Endothelial cell of umbilical vein (primary cell): ENCODE measurements around the gene ANKDD1A. TPM values are rescaled to one million over a fixed set of nuclear protein-coding genes. Genes with fewer than 3 reads are reported as not detected.

ENCODE experiments used
- BruUV-seq: library from RNA; stranded (reverse); fragments of 400-500 nt; replicated peaks from 2 replicates; lab custom pipeline; 2021; lab: Mats Ljungman, UMichigan
- CTCF ChIA-PET: fragments of 300-600, 350-600 bp; sonication (Branson Sonifier 250); formaldehyde crosslinking; loops from one replicate; lab custom pipeline; 2021; ENCODE audit warnings: antibody characterized with exemption, inconsistent platforms; lab: Charles Lee
- POLR2A ChIA-PET: fragments of 300-600, 350-600 bp; sonication (Branson Sonifier 250); formaldehyde crosslinking; loops from one replicate; lab custom pipeline; 2021; ENCODE audit warnings: antibody characterized with exemption, inconsistent platforms; lab: Charles Lee
- DNase-seq: peaks from one replicate; pipeline ENCODE4 v3.0.0-alpha.2; 2011; ENCODE audit warnings: low read depth, low spot score
- FAIRE-seq: peaks from 2 replicates; lab custom pipeline; 2011; peaks lifted over from hg19 to GRCh38; lab: Jason Lieb, UNC
- H2AFZ ChIP-seq: 2 replicates; pipeline ENCODE4 v1.6.0; 2012; ENCODE audit warnings: low read depth, low read length, control low read depth, inconsistent platforms
- H3K27ac ChIP-seq: 2 replicates; pipeline ENCODE4 v1.5.1; 2011; ENCODE audit warnings: low read depth, mild to moderate bottlenecking, control low read depth, low read length, moderate library complexity; ENCODE audit not compliant: insufficient read depth
- H3K27me3 ChIP-seq, 2 experiments: 2 replicates each; pipeline versions ENCODE4 v1.6.0 to v1.6.1; 2011; ENCODE audit warnings: low read length in 2 of 2, mixed read lengths in 1 of 2; ENCODE audit not compliant: control insufficient read depth in 2 of 2, insufficient read depth in 2 of 2
- H3K36me3 ChIP-seq, 2 experiments: 2 replicates in 1 of 2; 3 replicates in 1 of 2; pipeline ENCODE4 v1.5.1; 2011; ENCODE audit warnings: low read length in 2 of 2, mild to moderate bottlenecking in 1 of 2, moderate library complexity in 1 of 2; ENCODE audit not compliant: control insufficient read depth in 2 of 2, insufficient read depth in 2 of 2; ENCODE audit errors: extremely low read depth in 1 of 2
- H3K4me1 ChIP-seq: 3 replicates; pipeline ENCODE4 v1.5.1; 2011; ENCODE audit warnings: mild to moderate bottlenecking, low read length; ENCODE audit not compliant: control insufficient read depth, insufficient read depth; ENCODE audit errors: extremely low read depth
- H3K4me2 ChIP-seq: 2 replicates; pipeline ENCODE4 v1.6.1; 2011; ENCODE audit warnings: low read length, control low read depth, mixed read lengths; ENCODE audit not compliant: insufficient read depth
- H3K4me3 ChIP-seq, 3 experiments: fragments of 200-600 bp in 1 of 3; sonication (generic), shearing (Covaris generic) in 1 of 3; replicated peaks in 1 of 3; 2 replicates each; pipeline ENCODE4 v1.5.1; 2011 to 2016; ENCODE audit warnings: control low read depth in 3 of 3, low read length in 3 of 3, mild to moderate bottlenecking in 2 of 3, inconsistent platforms in 1 of 3, low read depth in 1 of 3, moderate library complexity in 1 of 3; ENCODE audit not compliant: insufficient read depth in 1 of 3
- H3K79me2 ChIP-seq: 2 replicates; pipeline ENCODE4 v1.6.0; 2012; ENCODE audit warnings: low read length, inconsistent platforms; ENCODE audit not compliant: control insufficient read depth, insufficient read depth
- H3K9ac ChIP-seq: replicated peaks from 2 replicates; pipeline ENCODE3; 2011; ENCODE audit warnings: low read length, control low read depth; ENCODE audit not compliant: insufficient read depth; ENCODE audit errors: extremely low read depth
- H3K9me1 ChIP-seq: replicated peaks from 3 replicates; pipeline ENCODE4 v1.6.0; 2011; ENCODE audit warnings: mild to moderate bottlenecking, low read length; ENCODE audit not compliant: control insufficient read depth, insufficient read depth; ENCODE audit errors: extremely low read depth
- H3K9me3 ChIP-seq: replicated peaks from 2 replicates; pipeline ENCODE4 v1.5.1; 2012; ENCODE audit warnings: low read length, inconsistent platforms; ENCODE audit not compliant: control insufficient read depth, insufficient read depth
- H4K20me1 ChIP-seq: replicated peaks from 2 replicates; pipeline ENCODE3; 2011; ENCODE audit warnings: mild to moderate bottlenecking, low read length; ENCODE audit not compliant: control insufficient read depth, insufficient read depth; ENCODE audit errors: extremely low read depth
- EZH2 ChIP-seq: IDR thresholded peaks from 2 replicates; pipeline ENCODE4 v1.6.1; 2012; ENCODE audit warnings: borderline replicate concordance, low read depth, mild to moderate bottlenecking, moderate library complexity, low read length, inconsistent platforms; ENCODE audit not compliant: severe bottlenecking
- FOS ChIP-seq: IDR thresholded peaks from 2 replicates; pipeline ENCODE4 v1.6.1; 2011; ENCODE audit warnings: mild to moderate bottlenecking, low read length, moderate library complexity, borderline replicate concordance; ENCODE audit not compliant: insufficient read depth
- POLR2A ChIP-seq: IDR thresholded peaks from 2 replicates; pipeline ENCODE4 v1.6.1; 2012; ENCODE audit warnings: low read depth, mild to moderate bottlenecking, control low read depth, low read length
- POLR2AphosphoS5 ChIP-seq: IDR thresholded peaks from 2 replicates; pipeline ENCODE4 v1.6.1; 2012; ENCODE audit warnings: low read depth, mild to moderate bottlenecking, control low read depth, low read length, moderate library complexity; ENCODE audit not compliant: insufficient read depth
- dilution Hi-C: fragments of 300-500 bp; cut with MboI; formaldehyde crosslinking; loops from one replicate; pipeline ENCODE4 v1.15.0; 2019; ENCODE audit warnings: low sequenced_read_pairs; ENCODE audit not compliant: extremely low pct_ligation_motif_present
- intact Hi-C: fragments of 100-400 bp; cut with micrococcal nuclease; formaldehyde crosslinking; loops from one replicate; pipeline ENCODE4 v1.10.0; 2022
- polyA plus RNA-seq, 4 experiments: library from polyadenylated mRNA; depleted of rRNA in 3 of 4; stranded (reverse) in 3 of 4; unstranded in 1 of 4; fragments of >200 nt; gene quantifications; 2 replicates each; pipeline versions ENCODE4 v1.2.1 to v1.2.3, GENCODE V29; 2011 to 2012; ENCODE audit warnings: missing spikeins in 1 of 4
- total RNA-seq: library from RNA; stranded (reverse); gene quantifications from 2 replicates; pipeline ENCODE4 v1.2.3, GENCODE V29; 2021
- TF ChIP-seq, protein P1 (sequence below), 2 donors: IDR thresholded peaks; 1 replicate in 1 of 2; 2 replicates in 1 of 2; pipeline ENCODE4 v1.5.1; 2011; ENCODE audit warnings: low read length in 2 of 2, mild to moderate bottlenecking in 2 of 2, moderate library complexity in 2 of 2, control low read depth in 1 of 2, inconsistent platforms in 1 of 2, low read depth in 1 of 2; ENCODE audit not compliant: insufficient read depth in 1 of 2; ENCODE audit errors: extremely low read depth in 1 of 2

ANKDD1A gene
- total and polyA plus RNA-seq, 2 donors (not counting 3 experiments of a cell fraction or from before 2014, with no cell fraction given), result 2.0 to 2.4 TPM

DNA sequence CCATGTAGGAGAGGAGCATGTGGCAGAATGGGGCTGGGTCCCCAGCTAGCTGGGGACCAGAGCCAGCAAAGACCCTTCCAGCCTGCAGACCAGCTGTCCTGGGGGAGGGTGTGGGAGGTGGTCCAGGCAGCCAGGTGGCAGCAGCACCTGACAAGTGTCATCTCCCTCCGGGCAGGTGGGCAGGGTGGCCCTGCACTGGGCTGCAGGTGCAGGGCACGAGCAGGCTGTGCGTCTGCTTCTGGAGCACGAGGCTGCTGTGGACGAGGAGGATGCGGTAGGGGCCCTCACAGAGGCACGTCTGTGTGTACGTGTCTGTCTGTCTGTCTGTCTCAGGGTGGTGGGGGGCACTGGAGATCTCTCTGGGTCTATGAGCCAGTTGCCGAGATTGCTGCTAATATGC is 5.5 kb downstream of the ANKDD1A start:
- Histone ChIP-seq H3K27ac (no peak overlapping the region), H3K9me3 (no peaks in the 10 kb centered on the region), H3K36me3 (no peaks in the 10 kb centered on the region), H3K27me3 (no peaks in the 10 kb centered on the region), H4K20me1 (no peaks in the 10 kb centered on the region), H3K9ac (no peak overlapping the region), H3K4me3 (no peak overlapping the region), H3K9me1 (no peaks in the 10 kb centered on the region), H2AFZ (no peak overlapping the region), H3K4me2 (no peak overlapping the region), H3K4me1 (no peaks in the 10 kb centered on the region), H3K79me2 (no peaks in the 10 kb centered on the region)
- DNase-seq (no peak), FAIRE-seq (no peak)
- ChIA-PET CTCF (interaction anchor here (1.3 to 2.2 kb wide), 2 partner anchors 12 to 16 kb away, joined by 4 to 12 read pairs; no protein-coding TSS in a partner anchor), POLR2A (no interaction called here)
- no peak for TF ChIP-seq POLR2AphosphoS5
- TF ChIP-seq, protein P1, sequence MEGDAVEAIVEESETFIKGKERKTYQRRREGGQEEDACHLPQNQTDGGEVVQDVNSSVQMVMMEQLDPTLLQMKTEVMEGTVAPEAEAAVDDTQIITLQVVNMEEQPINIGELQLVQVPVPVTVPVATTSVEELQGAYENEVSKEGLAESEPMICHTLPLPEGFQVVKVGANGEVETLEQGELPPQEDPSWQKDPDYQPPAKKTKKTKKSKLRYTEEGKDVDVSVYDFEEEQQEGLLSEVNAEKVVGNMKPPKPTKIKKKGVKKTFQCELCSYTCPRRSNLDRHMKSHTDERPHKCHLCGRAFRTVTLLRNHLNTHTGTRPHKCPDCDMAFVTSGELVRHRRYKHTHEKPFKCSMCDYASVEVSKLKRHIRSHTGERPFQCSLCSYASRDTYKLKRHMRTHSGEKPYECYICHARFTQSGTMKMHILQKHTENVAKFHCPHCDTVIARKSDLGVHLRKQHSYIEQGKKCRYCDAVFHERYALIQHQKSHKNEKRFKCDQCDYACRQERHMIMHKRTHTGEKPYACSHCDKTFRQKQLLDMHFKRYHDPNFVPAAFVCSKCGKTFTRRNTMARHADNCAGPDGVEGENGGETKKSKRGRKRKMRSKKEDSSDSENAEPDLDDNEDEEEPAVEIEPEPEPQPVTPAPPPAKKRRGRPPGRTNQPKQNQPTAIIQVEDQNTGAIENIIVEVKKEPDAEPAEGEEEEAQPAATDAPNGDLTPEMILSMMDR (IDR thresholded peaks at IDR 0.05; ENCODE audit: extremely low read depth in 1 of 2, insufficient read depth in 1 of 2, low read depth in 1 of 2, low read length in 2 of 2), result no peak
- no peak for TF ChIP-seq POLR2A
- no TSS peak for BruUV-seq
- dilution Hi-C loops (no loop called here), intact Hi-C loops (no loop called here)

DNA sequence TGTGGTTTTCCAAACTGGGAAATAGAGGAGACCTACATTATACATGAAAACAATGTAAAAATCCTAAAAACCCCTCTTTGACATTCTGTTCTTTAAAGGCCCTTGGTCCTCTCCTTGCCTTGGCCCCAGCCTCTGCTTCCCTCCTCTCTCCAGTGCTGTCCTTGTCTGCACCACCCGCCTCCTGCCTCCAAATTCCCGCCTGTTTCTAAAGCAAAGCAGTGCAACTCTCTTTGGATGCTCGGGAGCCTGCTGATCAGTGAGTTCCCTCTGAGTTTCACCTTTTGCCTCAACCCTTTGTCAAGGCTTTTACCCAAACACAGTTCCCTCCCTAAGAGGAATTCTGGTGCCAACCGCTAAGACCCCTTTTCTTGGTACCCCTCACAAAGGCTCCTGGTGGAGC is 8.0 kb downstream of the ANKDD1A start:
- no peak overlapping the region for H3K27ac ChIP-seq
- ChIA-PET POLR2A (no interaction called here), CTCF (interaction anchor here (0.9 kb wide), 1 partner anchor 9 kb away, joined by 3 read pairs; no protein-coding TSS in a partner anchor)
- H2AFZ ChIP-seq, result no peak overlapping the region
- no peak for TF ChIP-seq EZH2
- TF ChIP-seq POLR2A, result no peak
- no peak for TF ChIP-seq FOS
- no peak overlapping the region for H3K4me2 ChIP-seq
- H3K9ac ChIP-seq, result no peak overlapping the region
- no peak for FAIRE-seq
- no peaks in the 10 kb centered on the region for H3K79me2 ChIP-seq
- no peaks in the 10 kb centered on the region for H4K20me1 ChIP-seq
- H3K4me3 ChIP-seq, result no peak overlapping the region
- dilution Hi-C loops, result no loop called here
- H3K4me1 ChIP-seq, result no peaks in the 10 kb centered on the region
- H3K9me1 ChIP-seq, result no peaks in the 10 kb centered on the region
- intact Hi-C loops, result no loop called here
- no peaks in the 10 kb centered on the region for H3K36me3 ChIP-seq
- DNase-seq, result no peak
- H3K9me3 ChIP-seq, result no peaks in the 10 kb centered on the region
- BruUV-seq, result no TSS peak
- H3K27me3 ChIP-seq, result no peaks in the 10 kb centered on the region
